ENCODE results near the gene USP30. TPM values are rescaled to one million over a fixed set of nuclear protein-coding genes. Genes with fewer than 3 reads are reported as not detected.

The USP30 gene
- total and polyA plus RNA-seq, 12 donors = 9.3 to 36.1 (median 23.8) TPM

DNA sequence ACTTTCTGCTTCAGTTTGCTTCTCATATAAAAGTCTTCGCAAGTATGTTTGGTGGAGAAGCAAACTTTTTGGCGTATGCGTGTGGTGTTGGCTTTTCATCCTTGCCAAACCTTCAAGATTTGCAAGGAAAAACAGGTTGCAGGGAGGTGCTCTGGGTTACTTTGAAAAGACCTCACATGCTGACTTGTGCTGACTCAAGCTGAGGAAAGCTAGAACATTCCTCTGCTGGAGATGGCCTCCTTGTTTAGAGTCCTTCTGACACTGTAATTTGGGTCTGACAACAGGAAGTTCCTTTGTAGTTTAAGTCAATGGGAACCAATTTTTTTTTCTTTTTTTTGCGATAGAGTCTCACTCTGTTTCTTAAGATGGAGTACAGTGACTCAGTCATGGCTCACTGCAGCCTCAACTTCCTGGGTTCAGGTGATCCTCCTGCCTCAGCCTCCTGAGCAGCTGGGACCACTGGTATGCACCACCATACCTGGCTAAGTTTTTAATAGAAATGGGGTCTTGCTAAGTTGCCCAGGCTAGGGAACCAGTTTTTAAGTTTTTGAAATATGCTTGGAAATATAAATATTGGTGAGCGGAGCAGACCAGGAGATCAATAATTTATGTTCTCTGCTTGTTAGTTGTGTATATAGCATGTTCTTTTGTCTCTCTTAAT, 61.4 kb downstream of the USP30 start:
- peak overlapping the region; percentile 9 to 94 (median 86) for H3K27ac ChIP-seq
- H3K36me3 ChIP-seq (replicated peaks in 1 of 2) = peaks cover 0 to under 1% of the 10 kb centered on the region in 2 donors
- H3K9me3 ChIP-seq (replicated peaks in 1 of 3) = no peaks in the 10 kb centered on the region
- H3K27me3 ChIP-seq = no peaks in the 10 kb centered on the region
- H3K4me3 ChIP-seq = no peak overlapping the region
- intact Hi-C loops (cut with DNase I) = loop anchor here in 1 of 2 donors (10.0 kb wide), 1 partner anchor 51 kb away; no protein-coding TSS in a partner anchor
- DNase-seq = peak in 1 of 7 donors; percentile 37
- peaks cover 70 to 80% of the 10 kb centered on the region in 2 donors for H3K4me1 ChIP-seq (replicated peaks in 1 of 2)
- 49 to 69% (median 56%) methylated on average over 5 of the region's 5 CpGs for WGBS, 4 donors
- TF ChIP-seq, protein P1, sequence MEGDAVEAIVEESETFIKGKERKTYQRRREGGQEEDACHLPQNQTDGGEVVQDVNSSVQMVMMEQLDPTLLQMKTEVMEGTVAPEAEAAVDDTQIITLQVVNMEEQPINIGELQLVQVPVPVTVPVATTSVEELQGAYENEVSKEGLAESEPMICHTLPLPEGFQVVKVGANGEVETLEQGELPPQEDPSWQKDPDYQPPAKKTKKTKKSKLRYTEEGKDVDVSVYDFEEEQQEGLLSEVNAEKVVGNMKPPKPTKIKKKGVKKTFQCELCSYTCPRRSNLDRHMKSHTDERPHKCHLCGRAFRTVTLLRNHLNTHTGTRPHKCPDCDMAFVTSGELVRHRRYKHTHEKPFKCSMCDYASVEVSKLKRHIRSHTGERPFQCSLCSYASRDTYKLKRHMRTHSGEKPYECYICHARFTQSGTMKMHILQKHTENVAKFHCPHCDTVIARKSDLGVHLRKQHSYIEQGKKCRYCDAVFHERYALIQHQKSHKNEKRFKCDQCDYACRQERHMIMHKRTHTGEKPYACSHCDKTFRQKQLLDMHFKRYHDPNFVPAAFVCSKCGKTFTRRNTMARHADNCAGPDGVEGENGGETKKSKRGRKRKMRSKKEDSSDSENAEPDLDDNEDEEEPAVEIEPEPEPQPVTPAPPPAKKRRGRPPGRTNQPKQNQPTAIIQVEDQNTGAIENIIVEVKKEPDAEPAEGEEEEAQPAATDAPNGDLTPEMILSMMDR (IDR thresholded peaks at IDR 0.05) = no peak
- no peak for TF ChIP-seq POLR2A (IDR thresholded peaks at IDR 0.05)

DNA sequence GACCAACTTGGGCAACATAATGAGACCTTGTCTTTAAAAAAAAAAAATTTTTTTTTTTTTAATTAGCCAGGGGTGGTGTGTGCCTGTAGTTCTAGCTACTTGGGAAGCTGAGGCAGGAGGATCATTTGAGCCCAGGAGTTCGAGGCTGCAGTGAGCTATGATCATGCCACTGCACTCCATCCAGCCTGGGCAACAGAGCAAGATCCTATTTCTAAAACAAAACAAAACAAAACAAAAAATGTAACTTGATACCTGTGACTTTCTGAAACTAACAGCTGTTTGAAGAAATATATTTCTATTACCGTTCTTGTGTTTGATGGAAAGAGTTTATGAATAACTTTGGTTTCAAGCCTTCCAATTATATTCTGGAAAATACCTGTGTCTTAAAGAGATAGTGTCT, 62.3 kb downstream of the USP30 start:
- 40 to 53% (median 52%) methylated on average over 2 of the region's 2 CpGs for WGBS, 4 donors
- Histone ChIP-seq H3K27me3 (no peaks in the 10 kb centered on the region), H3K27ac (peak overlapping the region; percentile 11 to 94 (median 89)), H3K4me3 (no peak overlapping the region), H3K36me3 (replicated peaks in 1 of 2) (no peaks in the 10 kb centered on the region), H3K4me1 (replicated peaks in 1 of 2) (peaks cover 78 to 88% of the 10 kb centered on the region in 2 donors), H3K9me3 (replicated peaks in 1 of 3) (no peaks in the 10 kb centered on the region)
- TF ChIP-seq, protein P1 (IDR thresholded peaks at IDR 0.05) = no peak
- no peak for TF ChIP-seq POLR2A (IDR thresholded peaks at IDR 0.05)
- intact Hi-C loops (cut with DNase I) = loop anchor here in 1 of 2 donors (10.0 kb wide), 1 partner anchor 50 kb away; no protein-coding TSS in a partner anchor
- DNase-seq = no peak

DNA sequence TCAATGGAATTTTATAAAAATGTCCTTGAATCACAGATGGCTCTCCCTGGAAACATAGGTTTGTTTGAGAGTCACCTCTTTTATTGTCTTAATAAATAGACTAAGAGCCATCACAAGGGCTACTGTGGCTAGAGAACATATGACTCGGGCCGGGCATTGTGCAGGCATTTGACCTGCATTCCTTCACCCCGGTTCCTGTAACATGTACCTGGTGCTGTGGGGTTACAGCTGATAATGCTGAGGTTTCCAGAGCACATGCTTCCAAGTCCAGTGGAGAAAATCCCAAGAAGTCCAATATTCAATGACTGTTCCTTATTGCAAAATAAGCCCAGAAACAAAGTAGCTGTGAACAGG, 63.0 kb downstream of the USP30 start:
- TF ChIP-seq POLR2A (IDR thresholded peaks at IDR 0.05) = no peak
- TF ChIP-seq, protein P1 (IDR thresholded peaks at IDR 0.05) = no peak
- 18 to 38% (median 33%) methylated on average over 2 to 3 of the region's 3 CpGs for WGBS, 4 donors
- no peaks in the 10 kb centered on the region for H3K36me3 ChIP-seq (replicated peaks in 1 of 2)
- H3K27ac ChIP-seq = peak overlapping the region; percentile 75 to 94 (median 89)
- no peaks in the 10 kb centered on the region for H3K9me3 ChIP-seq (replicated peaks in 1 of 3)
- intact Hi-C loops (cut with DNase I) = loop anchor here in 1 of 2 donors (10.0 kb wide), 1 partner anchor 49 kb away; no protein-coding TSS in a partner anchor
- peak overlapping the region in 1 of 4 donors; percentile 13 for H3K4me3 ChIP-seq
- H3K27me3 ChIP-seq = no peaks in the 10 kb centered on the region
- H3K4me1 ChIP-seq (replicated peaks in 1 of 2) = peaks cover 74 to 87% of the 10 kb centered on the region in 2 donors
- no peak for DNase-seq

DNA sequence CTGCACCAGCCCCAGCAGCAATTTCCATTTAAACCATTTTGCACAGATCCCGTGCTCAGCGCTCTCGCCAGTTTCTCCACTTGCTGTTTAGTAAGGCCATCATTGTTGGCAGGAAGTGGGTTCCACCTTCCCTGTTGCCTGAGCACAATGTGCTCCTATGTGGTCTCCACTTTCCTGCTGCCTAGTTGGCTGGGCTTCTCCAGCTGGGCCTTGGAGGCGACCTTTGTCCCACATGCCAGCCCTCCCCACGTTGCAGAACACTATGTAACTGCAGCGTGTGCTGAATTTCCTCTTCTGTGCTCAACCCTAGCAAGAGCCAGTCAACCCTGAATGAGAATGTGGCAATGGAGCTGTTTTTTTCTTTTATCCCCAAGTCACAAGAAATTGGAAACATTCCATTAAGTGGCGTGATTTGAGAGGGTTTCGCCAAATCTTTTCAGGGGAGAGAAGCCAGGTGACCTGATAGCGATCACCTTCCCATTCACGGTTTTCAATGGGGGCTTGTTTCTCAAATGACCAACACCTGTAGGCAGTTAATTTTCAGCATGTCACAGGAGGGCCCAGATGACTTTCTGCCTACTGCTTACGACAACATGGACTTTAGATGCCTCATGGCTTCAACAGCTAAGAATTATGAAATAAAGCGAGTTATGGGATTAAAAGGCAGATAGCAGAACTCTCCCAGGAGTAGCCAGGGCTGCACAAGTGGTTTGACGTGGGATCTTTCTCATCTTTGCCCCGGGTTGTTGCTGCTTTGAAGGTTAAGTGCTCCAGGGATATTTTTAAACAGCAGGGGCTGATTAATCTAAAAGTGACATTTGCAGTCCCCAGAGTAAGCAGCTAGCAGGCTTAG, 63.6 kb downstream of the USP30 start, which contains the start of gene ACACB:
ACACB (plus strand) TSS at position 830 of the 853 bp plus-strand sequence. CDS start 22,819 bp downstream, outside the sequence.
- TF ChIP-seq, protein P1 (IDR thresholded peaks at IDR 0.05) = no peak
- TF ChIP-seq POLR2A (IDR thresholded peaks at IDR 0.05) = peak in 1 of 2 donors; percentile 30
- WGBS, 4 donors = 27 to 39% (median 33%) methylated on average over 12 to 14 of the region's 14 CpGs
- no peaks in the 10 kb centered on the region for H3K36me3 ChIP-seq (replicated peaks in 1 of 2)
- DNase-seq = peak; percentile 38 to 86 (median 74)
- no peaks in the 10 kb centered on the region for H3K27me3 ChIP-seq
- intact Hi-C loops (cut with DNase I) = loop anchor here in 1 of 2 donors (10.0 kb wide), 1 partner anchor 49 kb away; no protein-coding TSS in a partner anchor
- H3K27ac ChIP-seq = peak within 1 kb of the TSS; percentile 75 to 94 (median 89)
- peak within 1 kb of the TSS in 1 of 4 donors; percentile 13 for H3K4me3 ChIP-seq
- peaks cover 69 to 82% of the 10 kb centered on the region in 2 donors for H3K4me1 ChIP-seq (replicated peaks in 1 of 2)
- H3K9me3 ChIP-seq (replicated peaks in 1 of 3) = no peaks in the 10 kb centered on the region

All from adrenal gland (tissue), 12 donors.